Ishikawa (cell line): ENCODE data around the gene CCNL2.

Experiments
- CEBPB ChIP-seq: IDR thresholded peaks from 2 replicates; pipeline ENCODE4 v1.6.1; 2012
- EP300 ChIP-seq: IDR thresholded peaks from 2 replicates; pipeline ENCODE4 v1.6.1; 2012; ENCODE audit warnings: borderline replicate concordance
- FOXM1 ChIP-seq: IDR thresholded peaks from 2 replicates; pipeline ENCODE4 v1.6.1; 2012; ENCODE audit warnings: low read depth, borderline replicate concordance
- RAD21 ChIP-seq: IDR thresholded peaks from 2 replicates; pipeline ENCODE4 v1.6.1; 2012; ENCODE audit warnings: low read depth

DNA sequence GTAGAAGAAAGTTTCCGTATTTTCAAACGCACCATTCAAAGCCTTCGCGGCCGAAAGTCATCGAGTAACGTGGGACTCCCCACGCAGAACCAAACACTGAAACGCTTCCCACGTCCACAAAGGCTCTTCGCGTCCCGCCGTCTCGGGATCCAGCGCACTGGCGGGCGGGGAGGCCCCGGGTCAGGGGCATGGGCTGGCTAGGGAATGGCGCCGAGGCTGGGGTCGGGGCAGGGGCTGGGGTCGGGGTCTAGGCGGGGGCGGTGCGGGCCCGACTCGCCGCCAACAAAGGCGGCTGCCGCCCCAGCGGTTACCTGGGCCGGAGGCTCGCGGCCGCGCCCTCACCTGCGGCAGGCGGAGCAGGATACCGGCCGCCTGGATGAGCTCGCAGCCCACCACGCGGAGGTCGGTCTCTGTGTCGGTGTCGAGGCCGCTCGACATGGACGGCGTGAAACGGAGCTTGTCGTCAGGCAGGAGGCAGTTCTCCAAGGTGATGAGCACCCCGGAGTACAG, 403 bp downstream of the CCNL2 start:
- TF ChIP-seq CEBPB: no peak
- TF ChIP-seq EP300: no peak
- TF ChIP-seq FOXM1: no peak
- TF ChIP-seq RAD21: no peak
